RWPE2 (cell line): Measurements from ENCODE around the gene SUGCT.

Experiments
- ATAC-seq: fragments of 200-7000 bp; cut with Tn5 transposase; 3 replicates; pipeline ENCODE4 v1.9.1; 2021; ENCODE audit warnings: low read depth
- DNase-seq: peaks from one replicate; pipeline ENCODE4 v3.0.0-alpha.2; 2020; ENCODE audit warnings: low spot score
- H3K27ac ChIP-seq: fragments of 450-650 bp; 2 replicates; pipeline ENCODE4 v1.5.1; 2017; ENCODE audit warnings: mild to moderate bottlenecking; ENCODE audit not compliant: poor library complexity, severe bottlenecking
- H3K27me3 ChIP-seq: fragments of 250-450 bp; sonication (Bioruptor Pico); 2 replicates; pipeline ENCODE4 v1.5.1; 2021; ENCODE audit warnings: mild to moderate bottlenecking, moderate library complexity; ENCODE audit not compliant: insufficient read depth, poor library complexity, severe bottlenecking
- H3K36me3 ChIP-seq: fragments of 250-450 bp; sonication (Bioruptor Pico); 2 replicates; pipeline ENCODE4 v1.5.1; 2020; ENCODE audit warnings: low read depth, mild to moderate bottlenecking, moderate library complexity
- H3K4me1 ChIP-seq: fragments of 250-450 bp; sonication (Bioruptor Pico); 2 replicates; pipeline ENCODE4 v1.5.1; 2021; ENCODE audit warnings: mild to moderate bottlenecking, moderate library complexity; ENCODE audit not compliant: insufficient read depth, poor library complexity, severe bottlenecking
- H3K4me3 ChIP-seq: fragments of 250-450 bp; sonication (Bioruptor Pico); 2 replicates; pipeline ENCODE4 v1.5.1; 2021; ENCODE audit warnings: mild to moderate bottlenecking, moderate library complexity; ENCODE audit not compliant: severe bottlenecking
- H3K9me3 ChIP-seq: fragments of 250-450 bp; sonication (Bioruptor Pico); 2 replicates; pipeline ENCODE4 v1.5.1; 2021; ENCODE audit warnings: mild to moderate bottlenecking, moderate library complexity; ENCODE audit not compliant: severe bottlenecking
- TF ChIP-seq, protein P1 (sequence below): fragments of 450-650 bp; IDR thresholded peaks from one replicate; pipeline ENCODE4 v1.5.1; 2017; ENCODE audit warnings: mild to moderate bottlenecking, moderate library complexity; ENCODE audit not compliant: poor library complexity, severe bottlenecking

The SUGCT gene

DNA sequence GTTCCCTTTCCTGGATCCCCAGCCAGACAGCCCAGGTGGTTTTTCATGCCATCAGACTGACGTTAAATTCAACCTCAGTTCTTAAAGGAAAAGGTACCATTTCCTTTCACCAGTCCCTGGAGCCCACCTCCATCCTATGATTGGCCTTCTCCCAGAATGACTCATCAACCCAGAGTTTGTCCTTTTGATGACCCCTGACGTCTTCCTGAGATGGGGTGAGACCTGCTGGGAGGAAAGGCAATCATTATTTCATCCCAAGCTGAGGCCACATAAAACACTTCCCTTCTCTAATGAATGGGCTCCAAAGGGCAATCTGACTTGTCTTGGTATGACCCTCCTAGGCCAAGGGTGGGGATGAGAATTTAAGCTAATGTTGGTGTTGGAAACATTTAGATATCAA is 750.7 kb downstream of the SUGCT start:
- peaks cover under 1% of the 10 kb centered on the region for H3K9me3 ChIP-seq
- no peak for DNase-seq

DNA sequence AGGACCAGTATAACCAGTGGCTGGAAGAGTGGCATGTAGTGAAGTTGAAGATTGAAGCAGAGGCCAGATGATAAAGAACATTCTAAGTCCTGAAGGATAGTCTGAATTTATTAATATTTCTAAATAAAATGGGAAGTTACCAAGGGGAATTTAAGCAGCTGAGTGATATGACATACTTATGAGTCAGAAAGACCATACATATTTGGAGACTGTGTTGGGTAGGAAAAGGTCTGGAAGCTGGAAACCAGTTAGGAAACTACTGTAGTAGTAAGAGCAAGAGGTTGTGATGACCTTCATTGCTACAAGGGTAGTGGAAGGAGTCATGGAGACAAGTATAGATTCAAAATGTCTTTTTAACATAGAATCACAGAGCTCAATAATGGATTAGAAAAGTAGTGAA is 752.3 kb downstream of the SUGCT start:
- Histone ChIP-seq H3K27me3 (no peaks in the 10 kb centered on the region), H3K9me3 (peaks cover 9% of the 10 kb centered on the region), H3K4me3 (no peak overlapping the region), H3K36me3 (no peaks in the 10 kb centered on the region), H3K27ac (no peak overlapping the region), H3K4me1 (no peaks in the 10 kb centered on the region)
- no peak for DNase-seq
- TF ChIP-seq, protein P1, sequence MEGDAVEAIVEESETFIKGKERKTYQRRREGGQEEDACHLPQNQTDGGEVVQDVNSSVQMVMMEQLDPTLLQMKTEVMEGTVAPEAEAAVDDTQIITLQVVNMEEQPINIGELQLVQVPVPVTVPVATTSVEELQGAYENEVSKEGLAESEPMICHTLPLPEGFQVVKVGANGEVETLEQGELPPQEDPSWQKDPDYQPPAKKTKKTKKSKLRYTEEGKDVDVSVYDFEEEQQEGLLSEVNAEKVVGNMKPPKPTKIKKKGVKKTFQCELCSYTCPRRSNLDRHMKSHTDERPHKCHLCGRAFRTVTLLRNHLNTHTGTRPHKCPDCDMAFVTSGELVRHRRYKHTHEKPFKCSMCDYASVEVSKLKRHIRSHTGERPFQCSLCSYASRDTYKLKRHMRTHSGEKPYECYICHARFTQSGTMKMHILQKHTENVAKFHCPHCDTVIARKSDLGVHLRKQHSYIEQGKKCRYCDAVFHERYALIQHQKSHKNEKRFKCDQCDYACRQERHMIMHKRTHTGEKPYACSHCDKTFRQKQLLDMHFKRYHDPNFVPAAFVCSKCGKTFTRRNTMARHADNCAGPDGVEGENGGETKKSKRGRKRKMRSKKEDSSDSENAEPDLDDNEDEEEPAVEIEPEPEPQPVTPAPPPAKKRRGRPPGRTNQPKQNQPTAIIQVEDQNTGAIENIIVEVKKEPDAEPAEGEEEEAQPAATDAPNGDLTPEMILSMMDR = no peak
- ATAC-seq = peak; percentile 66; the same call in 2 of the 3 replicates

More for the DNA sequence above, 750.7 kb downstream of the SUGCT start:
- ATAC-seq = no peak
- Histone ChIP-seq H3K27ac (no peak overlapping the region), H3K4me1 (no peaks in the 10 kb centered on the region), H3K27me3 (no peaks in the 10 kb centered on the region), H3K36me3 (no peaks in the 10 kb centered on the region), H3K4me3 (no peak overlapping the region)
- TF ChIP-seq, protein P1 = no peak

DNA sequence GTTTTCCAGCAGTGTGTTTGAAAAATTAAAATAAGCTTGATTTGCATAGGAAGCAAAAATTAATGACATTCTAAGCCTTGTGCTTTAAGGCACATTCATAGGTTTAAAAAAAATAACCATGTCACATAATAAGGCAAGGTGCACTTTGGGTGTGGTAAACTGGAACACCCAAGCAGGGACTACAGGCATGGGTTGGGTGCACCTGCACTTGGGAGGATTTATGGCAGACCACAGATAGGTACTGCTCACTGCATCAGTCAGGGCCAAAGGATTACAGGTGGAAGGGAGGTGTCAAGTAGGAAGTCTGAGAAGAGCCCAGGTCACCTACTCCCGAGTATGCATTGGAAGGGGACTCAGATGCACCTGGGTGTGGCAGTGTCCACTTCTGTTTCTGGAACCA is 753.7 kb downstream of the SUGCT start:
- no peak overlapping the region for H3K4me3 ChIP-seq
- ATAC-seq = no peak
- no peaks in the 10 kb centered on the region for H3K27me3 ChIP-seq
- DNase-seq = no peak
- H3K27ac ChIP-seq = no peak overlapping the region
- no peaks in the 10 kb centered on the region for H3K4me1 ChIP-seq
- TF ChIP-seq, protein P1 = no peak
- peaks cover 9% of the 10 kb centered on the region for H3K9me3 ChIP-seq
- no peaks in the 10 kb centered on the region for H3K36me3 ChIP-seq

DNA sequence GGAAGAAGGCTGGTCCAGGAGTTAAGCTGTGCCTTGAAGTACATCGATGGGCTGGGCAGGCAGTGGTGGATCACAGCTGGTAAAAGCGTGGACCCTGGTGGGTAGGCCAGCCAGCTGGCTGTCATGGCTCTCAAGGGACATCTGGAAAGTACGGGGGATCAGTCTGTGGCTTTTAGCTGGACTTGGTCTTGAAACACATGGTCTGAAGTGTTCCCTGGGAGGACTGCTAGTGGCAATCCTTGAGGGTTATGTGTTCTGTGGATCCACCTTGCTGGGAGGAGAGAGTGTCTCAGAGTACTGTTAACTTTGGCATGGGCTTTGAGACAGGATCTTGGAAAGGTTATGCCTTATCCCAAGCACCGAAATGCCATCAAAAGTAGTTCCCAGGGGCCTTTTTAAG is 754.3 kb downstream of the SUGCT start:
- Histone ChIP-seq H3K4me3 (no peak overlapping the region), H3K36me3 (no peaks in the 10 kb centered on the region), H3K9me3 (peaks cover 9% of the 10 kb centered on the region), H3K27ac (no peak overlapping the region), H3K4me1 (no peaks in the 10 kb centered on the region), H3K27me3 (no peaks in the 10 kb centered on the region)
- TF ChIP-seq, protein P1 = no peak
- ATAC-seq = no peak
- DNase-seq = no peak

DNA sequence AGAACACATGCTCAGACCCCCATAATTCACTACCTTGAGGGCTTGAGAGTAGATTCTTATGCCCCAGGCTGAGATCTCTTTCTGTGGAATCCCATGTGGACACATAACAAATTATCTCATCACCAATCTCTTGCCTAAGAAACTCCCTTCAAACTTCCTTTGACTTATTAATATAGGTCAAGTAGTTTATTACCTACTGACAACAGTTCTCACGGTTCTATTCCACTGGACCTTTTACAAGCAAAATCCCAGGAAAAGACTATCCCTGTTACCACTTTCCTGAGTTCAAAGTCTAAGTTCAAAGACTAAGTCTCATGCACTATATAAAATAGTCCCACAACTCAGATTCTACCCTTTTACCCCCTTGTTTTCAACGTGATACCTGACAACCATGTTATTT is 754.7 kb downstream of the SUGCT start:
- Histone ChIP-seq H3K27ac (no peak overlapping the region), H3K36me3 (no peaks in the 10 kb centered on the region), H3K9me3 (peaks cover 9% of the 10 kb centered on the region), H3K27me3 (no peaks in the 10 kb centered on the region), H3K4me1 (no peaks in the 10 kb centered on the region), H3K4me3 (no peak overlapping the region)
- DNase-seq (no peak), ATAC-seq (no peak)
- TF ChIP-seq, protein P1 = no peak
